GM18519 (cell line): ENCODE results near the gene ANXA3.
"Not testable (repeated sequence)": the region's sequence is repeated elsewhere in the genome, so short reads cannot be mapped to it uniquely, and the experiment has no call there.

Experiments used
- ATAC-seq: cut with Tn5 transposase; IDR thresholded peaks from one replicate; pipeline ENCODE4 v1.9.1; 2021; ENCODE audit warnings: mild to moderate bottlenecking, moderate library complexity; ENCODE audit not compliant: unreplicated experiment, low FRiP score

The ANXA3 gene

DNA sequence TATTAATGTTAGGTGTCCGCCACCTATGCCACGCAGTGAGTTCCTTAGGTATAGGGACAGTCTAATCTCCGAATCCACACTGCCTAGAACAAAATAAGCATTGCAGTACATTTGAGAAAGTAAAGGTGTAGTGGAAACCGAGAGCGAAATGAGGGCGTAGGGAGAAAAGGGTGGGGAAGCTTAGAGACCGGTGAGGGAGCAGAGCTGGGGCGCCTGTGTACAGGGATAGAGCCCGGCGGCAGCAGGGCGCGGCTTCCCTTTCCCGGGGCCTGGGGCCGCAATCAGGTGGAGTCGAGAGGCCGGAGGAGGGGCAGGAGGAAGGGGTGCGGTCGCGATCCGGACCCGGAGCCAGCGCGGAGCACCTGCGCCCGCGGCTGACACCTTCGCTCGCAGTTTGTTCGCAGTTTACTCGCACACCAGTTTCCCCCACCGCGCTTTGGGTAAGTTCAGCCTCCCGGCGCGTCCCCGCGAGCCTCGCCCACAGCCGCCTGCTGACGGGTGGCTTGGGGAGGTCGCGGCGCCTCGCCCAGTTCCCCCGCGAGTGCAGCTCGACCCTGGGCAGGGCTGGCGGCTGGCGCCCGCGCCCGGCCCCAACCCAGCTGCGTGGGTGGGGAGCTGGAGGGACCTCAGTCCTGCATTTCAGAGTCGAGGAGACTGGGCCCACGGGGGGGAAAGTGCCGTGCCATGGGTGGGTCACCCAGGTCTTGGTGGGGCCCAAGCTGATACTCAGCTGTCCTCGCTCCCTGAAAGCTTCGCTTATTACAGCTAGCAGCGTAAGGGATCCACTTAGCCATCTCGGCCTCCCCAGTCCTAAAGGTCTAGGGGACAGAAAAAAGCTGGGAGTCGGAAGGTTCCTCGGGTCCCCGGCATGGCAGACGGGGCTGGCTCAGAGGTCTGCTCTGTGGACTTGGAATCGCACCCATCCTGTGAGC lies at the start of gene ANXA3:
ANXA3 (plus strand) TSS at position 351 of the 932 bp plus-strand sequence. CDS start 2,704 bp downstream, outside the sequence.
- no peak for ATAC-seq

- ATAC-seq: not testable (repeated sequence)
These were observed 45.3 kb upstream of the ANXA3 start for GRCh38 chr4:78506260-78506659.

DNA sequence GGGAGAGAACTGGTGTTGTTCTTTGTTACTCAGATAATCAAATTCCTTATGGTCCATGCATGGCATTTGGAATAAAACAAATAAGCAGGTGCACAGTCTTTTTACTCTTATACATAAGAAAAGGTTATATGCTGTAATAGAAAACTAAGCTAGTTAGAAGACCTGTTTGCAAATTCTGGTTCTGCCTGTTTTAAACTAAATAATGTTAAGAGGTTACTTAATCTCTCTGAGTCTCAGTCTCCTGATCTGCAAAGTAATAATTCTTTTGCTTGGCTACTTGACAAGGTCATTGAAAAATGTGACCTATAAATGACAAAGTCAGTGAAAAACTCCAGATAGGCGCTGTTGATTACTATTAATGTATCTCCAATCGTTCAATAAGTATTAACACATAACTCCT lies 42.5 kb upstream of the ANXA3 start:
- no peak for ATAC-seq

DNA sequence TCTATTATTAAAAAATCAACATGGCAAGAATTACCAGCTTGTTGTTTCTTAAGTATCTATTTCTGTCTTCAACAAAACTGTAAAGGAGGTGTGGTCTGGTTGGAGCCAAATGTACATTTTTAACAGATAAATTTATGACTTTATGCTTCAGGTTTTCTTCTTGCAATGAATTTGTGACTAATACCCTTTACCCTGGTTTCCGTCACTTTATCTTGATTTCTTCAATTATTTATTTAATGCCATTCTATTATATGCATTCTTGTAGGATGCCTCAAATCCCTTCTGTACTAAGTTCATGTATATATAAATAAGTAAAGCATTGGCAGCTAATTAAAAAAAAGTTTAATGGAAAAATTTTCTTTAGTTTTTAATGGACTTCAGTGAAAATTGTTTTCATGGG lies 41.5 kb upstream of the ANXA3 start:
- no peak for ATAC-seq

DNA sequence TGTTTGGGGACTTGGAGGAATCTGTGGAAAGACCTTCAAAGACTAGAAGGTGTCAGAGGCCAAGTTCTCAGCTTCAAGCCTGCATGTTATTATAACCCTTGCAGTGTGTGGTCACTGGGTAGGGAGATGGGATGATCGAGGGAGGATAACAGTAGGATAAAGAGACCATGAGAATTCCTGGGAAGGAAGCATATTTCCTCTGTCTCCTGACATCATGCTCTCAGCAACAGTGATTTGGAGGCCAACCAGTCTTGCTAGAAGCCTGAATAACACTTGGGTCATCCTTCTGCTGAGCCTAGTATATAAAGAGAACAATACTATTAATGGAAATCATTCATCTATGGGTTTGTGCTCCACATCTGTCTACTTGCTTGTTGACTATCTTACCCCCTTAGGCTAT lies 40.9 kb upstream of the ANXA3 start:
- ATAC-seq: no peak

- ATAC-seq: no peak
These were observed 39.1 kb upstream of the ANXA3 start for GRCh38 chr4:78512357-78512920.

DNA sequence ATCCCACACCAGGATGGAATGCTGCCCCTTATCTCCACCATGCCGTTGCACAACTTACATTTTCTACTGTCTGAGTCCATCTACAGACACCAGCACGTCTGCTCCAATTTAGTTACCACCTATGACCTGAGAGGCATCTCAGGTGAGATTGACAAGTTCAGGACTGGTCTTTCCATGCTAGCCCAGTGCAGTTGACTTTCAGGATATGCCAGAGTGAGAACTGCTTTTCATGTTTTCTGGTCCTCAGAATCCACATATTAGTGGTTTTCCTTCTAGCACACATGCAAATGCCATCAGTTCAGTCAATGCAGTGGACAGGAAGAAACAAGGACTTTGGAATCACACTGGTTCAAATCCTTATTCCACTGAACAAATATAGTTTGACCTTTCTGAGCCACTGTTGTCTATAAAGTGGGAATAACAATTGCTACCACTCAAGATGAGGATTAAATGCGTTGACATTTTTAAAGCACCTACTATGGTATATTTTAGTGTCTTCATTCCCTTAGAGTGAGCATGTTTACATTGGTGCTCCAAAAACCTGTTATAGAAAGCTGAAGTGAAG lies 38.1 kb upstream of the ANXA3 start:
- ATAC-seq: no peak

- no peak for ATAC-seq
These were observed 34.4 kb upstream of the ANXA3 start for GRCh38 chr4:78517050-78517652.

GRCh38 chr4:78518561-78518960 lies 33.0 kb upstream of the ANXA3 start:
- ATAC-seq: no peak

GRCh38 chr4:78519962-78520361 lies 31.6 kb upstream of the ANXA3 start:
- ATAC-seq: no peak

GRCh38 chr4:78520808-78521226 lies 30.8 kb upstream of the ANXA3 start:
- no peak for ATAC-seq

- no peak for ATAC-seq
These were observed 27.6 kb upstream of the ANXA3 start for GRCh38 chr4:78524009-78524408.

GRCh38 chr4:78525559-78525958 lies 26.0 kb upstream of the ANXA3 start:
- no peak for ATAC-seq

GRCh38 chr4:78527103-78527502 lies 24.5 kb upstream of the ANXA3 start:
- ATAC-seq: no peak

DNA sequence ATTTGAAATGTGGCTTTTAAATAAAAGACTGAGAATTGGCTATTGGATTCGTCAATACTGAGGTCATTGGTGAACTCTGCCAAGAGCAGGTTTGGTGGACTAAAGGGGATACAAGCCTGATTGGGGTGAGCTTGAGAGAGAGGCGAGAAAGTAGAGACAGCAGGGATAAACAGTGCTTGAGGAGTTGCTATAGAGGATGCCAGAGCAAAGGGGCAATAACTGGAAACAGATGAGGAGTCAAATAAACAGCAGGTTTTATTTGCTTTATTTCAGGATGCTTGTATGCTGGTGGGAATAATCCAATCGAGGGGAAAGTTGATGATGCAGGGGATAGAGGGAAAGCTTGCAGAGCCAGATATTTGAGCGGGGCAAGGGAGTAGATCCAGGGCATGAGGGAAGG lies 24.0 kb upstream of the ANXA3 start:
- no peak for ATAC-seq

- no peak for ATAC-seq
These were observed 23.2 kb upstream of the ANXA3 start for GRCh38 chr4:78528327-78528726.

DNA sequence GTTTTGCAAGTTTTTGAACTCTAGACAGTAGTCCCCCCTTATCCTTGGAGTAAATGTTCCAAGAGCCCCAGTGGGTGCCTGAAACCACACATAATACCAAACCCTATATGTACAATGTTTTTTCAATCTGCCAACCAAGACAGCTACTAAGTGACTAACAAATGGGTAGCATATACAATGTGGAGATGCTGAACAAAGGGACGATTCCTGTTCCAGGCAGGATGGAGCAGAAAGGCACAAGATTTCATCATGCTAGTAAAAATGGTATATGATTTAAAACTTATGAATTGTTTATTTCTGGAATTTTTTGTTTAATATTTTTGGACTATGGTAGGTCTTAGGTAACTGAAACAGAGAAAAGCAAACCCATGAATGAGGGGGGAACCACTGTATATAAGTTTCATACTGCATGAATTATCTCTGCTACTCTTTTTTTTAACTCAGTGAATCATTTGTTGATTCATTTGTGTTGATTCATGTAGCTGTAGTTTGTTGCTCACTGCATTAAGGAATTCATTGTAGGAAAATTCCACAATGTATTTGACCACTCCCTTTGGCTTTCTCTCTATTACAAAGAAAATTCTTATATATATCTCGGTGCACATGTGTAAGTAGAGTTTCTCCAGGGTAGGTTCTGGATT lies 21.9 kb upstream of the ANXA3 start:
- ATAC-seq: no peak

GRCh38 chr4:78532046-78532445 lies 19.5 kb upstream of the ANXA3 start:
- no peak for ATAC-seq

DNA sequence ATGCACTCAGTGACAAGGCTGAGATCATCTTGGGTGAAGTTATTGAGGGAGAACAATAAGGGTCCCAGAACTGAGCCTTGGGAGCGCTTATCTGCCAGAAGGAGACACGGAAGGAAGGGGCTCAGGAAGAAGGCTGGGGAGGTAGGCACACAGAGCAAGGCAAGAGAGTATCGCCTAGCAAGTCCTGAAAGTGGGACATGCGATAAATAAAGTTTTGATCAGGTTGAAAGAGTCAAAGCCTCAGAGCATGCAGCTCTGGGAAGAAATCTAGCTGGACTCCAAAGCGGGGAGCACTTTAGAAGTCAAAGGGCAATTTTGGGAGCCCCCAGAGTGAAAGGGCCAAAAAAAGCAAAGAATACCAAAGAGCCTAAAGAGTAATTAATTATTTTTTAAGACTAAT lies 17.7 kb upstream of the ANXA3 start:
- ATAC-seq: no peak

DNA sequence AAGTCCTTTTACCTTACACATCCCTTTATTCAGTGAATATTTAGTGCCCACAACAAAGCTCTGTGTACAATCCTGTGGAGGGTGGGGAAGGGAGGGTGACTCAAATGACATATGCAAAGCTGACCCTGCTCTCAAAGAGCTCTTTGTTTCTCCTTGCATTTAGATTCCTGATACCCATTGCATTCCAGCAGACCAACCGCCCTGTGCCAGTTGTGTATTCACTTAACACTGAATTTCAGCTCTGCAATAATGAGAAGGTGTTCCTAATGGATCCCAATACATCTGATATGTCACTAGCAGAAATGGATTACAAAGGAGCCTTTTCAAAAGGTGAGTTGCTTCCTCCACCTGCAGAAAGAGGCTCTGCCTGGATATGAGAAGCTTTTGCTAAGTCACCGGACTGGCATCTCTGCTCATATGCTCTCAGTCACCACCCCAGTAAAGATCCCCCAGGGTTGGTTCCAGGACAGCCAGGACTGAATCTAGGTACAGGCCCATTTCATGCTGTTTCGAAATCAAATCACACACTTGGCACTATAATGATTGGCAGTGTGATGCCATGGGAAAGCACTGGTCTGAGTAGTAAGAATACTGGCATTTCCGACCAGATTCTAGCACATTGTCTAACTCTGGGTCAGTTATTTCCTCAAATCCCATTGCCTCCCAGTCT lies 17.1 kb upstream of the ANXA3 start:
- ATAC-seq: no peak
